MM.1S (cell line): ENCODE measurements around the gene CADM2.

ENCODE experiments used
- DNase-seq: peaks from one replicate; pipeline ENCODE4 v3.0.0-alpha.2; 2015
- H2AFZ ChIP-seq: fragments of 300-600 bp; sonication (generic); 2 replicates; pipeline ENCODE4 v1.6.0; 2016; ENCODE audit warnings: antibody characterized with exemption, low read length
- H3F3A ChIP-seq: fragments of 300-600 bp; sonication (generic); 2 replicates; pipeline ENCODE4 v1.6.1; 2016; ENCODE audit warnings: mild to moderate bottlenecking, antibody characterized with exemption, low read length, moderate library complexity, mixed read lengths; ENCODE audit not compliant: insufficient read depth
- H3K27ac ChIP-seq: fragments of 300-600 bp; sonication (generic); 2 replicates; pipeline ENCODE4 v1.5.1; 2016; ENCODE audit warnings: mild to moderate bottlenecking, low read length
- H3K27me3 ChIP-seq: fragments of 300-600 bp; sonication (generic); replicated peaks from 2 replicates; pipeline ENCODE4 v1.6.0; 2016; ENCODE audit warnings: low read length; ENCODE audit not compliant: insufficient read depth
- H3K36me3 ChIP-seq: fragments of 300-600 bp; sonication (generic); replicated peaks from 2 replicates; pipeline ENCODE4 v1.6.1; 2016; ENCODE audit warnings: mild to moderate bottlenecking, low read length, mixed read lengths; ENCODE audit not compliant: insufficient read depth
- H3K4me1 ChIP-seq: fragments of 300-600 bp; sonication (generic); 2 replicates; pipeline ENCODE4 v1.6.1; 2016; ENCODE audit warnings: low read length, mixed read lengths
- H3K4me2 ChIP-seq: fragments of 300-600 bp; sonication (generic); 2 replicates; pipeline ENCODE4 v1.6.0; 2016; ENCODE audit warnings: low read depth, low read length
- H3K4me3 ChIP-seq: fragments of 300-600 bp; sonication (generic); 2 replicates; pipeline ENCODE4 v1.5.1; 2016; ENCODE audit warnings: low read length, mixed read lengths
- H3K79me2 ChIP-seq: fragments of 300-600 bp; sonication (generic); 2 replicates; pipeline ENCODE4 v1.6.1; 2016; ENCODE audit warnings: mixed run types, low read length, mixed read lengths
- H3K9ac ChIP-seq: fragments of 300-600 bp; sonication (generic); 2 replicates; pipeline ENCODE4 v1.6.1; 2016; ENCODE audit warnings: low read length, mixed read lengths
- H3K9me2 ChIP-seq: fragments of 300-600 bp; sonication (generic); replicated peaks from 2 replicates; pipeline ENCODE4 v1.6.1; 2016; ENCODE audit warnings: mild to moderate bottlenecking, low read length, mixed read lengths; ENCODE audit not compliant: insufficient read depth
- H3K9me3 ChIP-seq: fragments of 300-600 bp; sonication (generic); replicated peaks from 2 replicates; pipeline ENCODE4 v1.6.1; 2016; ENCODE audit warnings: mild to moderate bottlenecking, low read length, mixed read lengths; ENCODE audit not compliant: insufficient read depth
- H4K20me1 ChIP-seq: fragments of 300-600 bp; sonication (generic); 2 replicates; pipeline ENCODE4 v1.6.1; 2016; ENCODE audit warnings: mild to moderate bottlenecking, low read length, moderate library complexity, mixed read lengths; ENCODE audit not compliant: insufficient read depth
- EZH2 ChIP-seq: fragments of 300-600 bp; sonication (generic); optimal IDR thresholded peaks from 2 replicates; pipeline ENCODE3; 2017; ENCODE audit warnings: low read depth, mild to moderate bottlenecking, antibody characterized with exemption, low read length, mixed read lengths
- EZH2phosphoT487 ChIP-seq: fragments of 300-600 bp; sonication (generic); IDR thresholded peaks from 2 replicates; pipeline ENCODE4 v1.6.1; 2018; ENCODE audit warnings: antibody characterized with exemption, low read length
- TF ChIP-seq, protein P1 (sequence below): fragments of 300-600 bp; sonication (generic); IDR thresholded peaks from 2 replicates; pipeline ENCODE4 v1.5.1; 2016; ENCODE audit warnings: antibody characterized with exemption, low read length, mixed read lengths

Gene CADM2

GRCh38 chr3:85678713-85679112, 719.9 kb downstream of the CADM2 start:
- no peaks in the 10 kb centered on the region for H3K79me2 ChIP-seq
- no peak for DNase-seq
- H4K20me1 ChIP-seq: no peaks in the 10 kb centered on the region
- no peak overlapping the region for H3K4me3 ChIP-seq
- no peak overlapping the region for H2AFZ ChIP-seq
- H3K36me3 ChIP-seq: no peaks in the 10 kb centered on the region
- TF ChIP-seq EZH2phosphoT487 (no peak), EZH2 (no peak)
- TF ChIP-seq, protein P1, sequence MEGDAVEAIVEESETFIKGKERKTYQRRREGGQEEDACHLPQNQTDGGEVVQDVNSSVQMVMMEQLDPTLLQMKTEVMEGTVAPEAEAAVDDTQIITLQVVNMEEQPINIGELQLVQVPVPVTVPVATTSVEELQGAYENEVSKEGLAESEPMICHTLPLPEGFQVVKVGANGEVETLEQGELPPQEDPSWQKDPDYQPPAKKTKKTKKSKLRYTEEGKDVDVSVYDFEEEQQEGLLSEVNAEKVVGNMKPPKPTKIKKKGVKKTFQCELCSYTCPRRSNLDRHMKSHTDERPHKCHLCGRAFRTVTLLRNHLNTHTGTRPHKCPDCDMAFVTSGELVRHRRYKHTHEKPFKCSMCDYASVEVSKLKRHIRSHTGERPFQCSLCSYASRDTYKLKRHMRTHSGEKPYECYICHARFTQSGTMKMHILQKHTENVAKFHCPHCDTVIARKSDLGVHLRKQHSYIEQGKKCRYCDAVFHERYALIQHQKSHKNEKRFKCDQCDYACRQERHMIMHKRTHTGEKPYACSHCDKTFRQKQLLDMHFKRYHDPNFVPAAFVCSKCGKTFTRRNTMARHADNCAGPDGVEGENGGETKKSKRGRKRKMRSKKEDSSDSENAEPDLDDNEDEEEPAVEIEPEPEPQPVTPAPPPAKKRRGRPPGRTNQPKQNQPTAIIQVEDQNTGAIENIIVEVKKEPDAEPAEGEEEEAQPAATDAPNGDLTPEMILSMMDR: no peak
- H3K27me3 ChIP-seq: no peaks in the 10 kb centered on the region
- H3K4me1 ChIP-seq: no peaks in the 10 kb centered on the region
- no peaks in the 10 kb centered on the region for H3F3A ChIP-seq
- no peaks in the 10 kb centered on the region for H3K9me3 ChIP-seq
- no peaks in the 10 kb centered on the region for H3K9me2 ChIP-seq
- H3K9ac ChIP-seq: no peak overlapping the region
- no peak overlapping the region for H3K4me2 ChIP-seq
- H3K27ac ChIP-seq: no peak overlapping the region

- TF ChIP-seq, protein P1: no peak
- TF ChIP-seq EZH2phosphoT487: no peak
- TF ChIP-seq EZH2: no peak
- Histone ChIP-seq H3K79me2 (no peaks in the 10 kb centered on the region), H3F3A (no peaks in the 10 kb centered on the region), H3K9me2 (no peaks in the 10 kb centered on the region), H3K4me2 (no peak overlapping the region), H3K36me3 (no peaks in the 10 kb centered on the region), H3K9ac (no peak overlapping the region), H3K4me1 (no peaks in the 10 kb centered on the region), H3K4me3 (no peak overlapping the region), H3K27me3 (no peaks in the 10 kb centered on the region), H2AFZ (no peak overlapping the region), H4K20me1 (no peaks in the 10 kb centered on the region), H3K27ac (no peak overlapping the region), H3K9me3 (no peaks in the 10 kb centered on the region)
- DNase-seq: no peak
These were observed 723.1 kb downstream of the CADM2 start for GRCh38 chr3:85681906-85682305.

- no peak for DNase-seq
- no peaks in the 10 kb centered on the region for H3F3A ChIP-seq
- H3K4me1 ChIP-seq: no peaks in the 10 kb centered on the region
- no peaks in the 10 kb centered on the region for H3K9me3 ChIP-seq
- H3K27me3 ChIP-seq: no peaks in the 10 kb centered on the region
- H3K4me3 ChIP-seq: no peak overlapping the region
- no peaks in the 10 kb centered on the region for H3K36me3 ChIP-seq
- no peak overlapping the region for H2AFZ ChIP-seq
- TF ChIP-seq EZH2 (no peak), EZH2phosphoT487 (no peak)
- TF ChIP-seq, protein P1: no peak
- H3K79me2 ChIP-seq: no peaks in the 10 kb centered on the region
- no peak overlapping the region for H3K9ac ChIP-seq
- no peak overlapping the region for H3K4me2 ChIP-seq
- no peaks in the 10 kb centered on the region for H4K20me1 ChIP-seq
- H3K9me2 ChIP-seq: no peaks in the 10 kb centered on the region
- H3K27ac ChIP-seq: no peak overlapping the region
These were observed 732.4 kb downstream of the CADM2 start for GRCh38 chr3:85691196-85691595.

GRCh38 chr3:85697156-85697555, 738.4 kb downstream of the CADM2 start:
- Histone ChIP-seq H3K9me3 (no peaks in the 10 kb centered on the region), H3K9me2 (no peaks in the 10 kb centered on the region), H3K79me2 (no peaks in the 10 kb centered on the region), H3K27me3 (no peaks in the 10 kb centered on the region), H3K4me1 (no peaks in the 10 kb centered on the region), H3K9ac (no peak overlapping the region), H4K20me1 (no peaks in the 10 kb centered on the region), H3K4me2 (no peak overlapping the region), H3K4me3 (no peak overlapping the region), H3K27ac (no peak overlapping the region), H2AFZ (no peak overlapping the region), H3F3A (no peaks in the 10 kb centered on the region), H3K36me3 (no peaks in the 10 kb centered on the region)
- DNase-seq: no peak
- no peak for TF ChIP-seq EZH2
- no peak for TF ChIP-seq EZH2phosphoT487
- TF ChIP-seq, protein P1: no peak
